Body of pancreas (tissue), 4 donors: ENCODE results near the gene GGA1. TPM values are rescaled to one million over a fixed set of nuclear protein-coding genes. Genes with fewer than 3 reads are reported as not detected.
A peak's percentile ranks its signal among the peaks of the same experiment; 100 is the strongest.
"Not testable (repeated sequence)": the region's sequence is repeated elsewhere in the genome, so short reads cannot be mapped to it uniquely, and the experiment has no call there.

Experiments used
- ATAC-seq: fragments of 150-250 bp; one replicate; pipeline ENCODE4 v1.9.1; 2016
- DNase-seq, 4 donors: peaks; one replicate each; pipeline ENCODE4 v3.0.0-alpha.2; 2019
- H3K27ac ChIP-seq, 4 donors: fragments of 200-600 bp; sonication (generic); 1 replicate in 3 of 4; 2 replicates in 1 of 4; pipeline versions ENCODE4 v1.5.1 to v1.6.1; 2016 to 2019; ENCODE audit warnings: mild to moderate bottlenecking in 1 of 4, mixed read lengths in 1 of 4, moderate library complexity in 1 of 4
- H3K27me3 ChIP-seq, 2 donors: fragments of 200-600 bp; sonication (generic); one replicate each; pipeline ENCODE4 v1.6.0; 2016; ENCODE audit warnings: mild to moderate bottlenecking in 1 of 2
- H3K36me3 ChIP-seq, 2 donors: fragments of 200-600 bp; sonication (generic); replicated peaks in 1 of 2; 2 replicates each; pipeline ENCODE4 v1.5.1; 2016; ENCODE audit warnings: low read depth in 2 of 2; ENCODE audit not compliant: insufficient read depth in 1 of 2
- H3K4me1 ChIP-seq: fragments of 200-600 bp; sonication (generic); one replicate; pipeline ENCODE4 v1.6.0; 2016
- H3K4me3 ChIP-seq, 2 donors: fragments of 200-600 bp; sonication (generic); 1 replicate in 1 of 2; 2 replicates in 1 of 2; pipeline ENCODE4 v1.5.1; 2016 to 2019
- H3K9me3 ChIP-seq, 3 donors: fragments of 200-600 bp; sonication (generic); 1 replicate in 2 of 3; 2 replicates in 1 of 3; pipeline ENCODE4 v1.5.1; 2016
- POLR2A ChIP-seq, 3 donors: fragments of 450-650 bp; IDR thresholded peaks; one replicate each; pipeline ENCODE4 v1.6.1; 2016; ENCODE audit warnings: antibody characterized with exemption in 3 of 3, mild to moderate bottlenecking in 2 of 3
- WGBS, 2 donors: methylation state at CpG; one replicate each; pipeline ENCODE4 v1.1.5; 2017; 5-methylcytosine and 5-hydroxymethylcytosine counted together
- intact Hi-C: fragments of 100-400 bp; cut with DNase I; formaldehyde crosslinking; loops from one replicate; pipeline ENCODE4 v1.15.1; 2023
- total RNA-seq, 2 donors: library from RNA; depleted of rRNA; stranded (reverse); fragments of >200 nt; gene quantifications; one replicate each; pipeline ENCODE4 v1.1.0, GENCODE V29; 2016
- TF ChIP-seq, protein P1 (sequence below), 7 experiments: fragments of 450-650 bp in 4 of 7; fragments of 200-600 bp in 3 of 7; sonication (generic) in 3 of 7; IDR thresholded peaks; one replicate each; pipeline ENCODE4 v1.5.1; 2016 to 2019; ENCODE audit warnings: antibody characterized with exemption in 7 of 7

Gene GGA1
- total RNA-seq, 2 donors from 2014 or later = 38.4 to 42.5 TPM

DNA sequence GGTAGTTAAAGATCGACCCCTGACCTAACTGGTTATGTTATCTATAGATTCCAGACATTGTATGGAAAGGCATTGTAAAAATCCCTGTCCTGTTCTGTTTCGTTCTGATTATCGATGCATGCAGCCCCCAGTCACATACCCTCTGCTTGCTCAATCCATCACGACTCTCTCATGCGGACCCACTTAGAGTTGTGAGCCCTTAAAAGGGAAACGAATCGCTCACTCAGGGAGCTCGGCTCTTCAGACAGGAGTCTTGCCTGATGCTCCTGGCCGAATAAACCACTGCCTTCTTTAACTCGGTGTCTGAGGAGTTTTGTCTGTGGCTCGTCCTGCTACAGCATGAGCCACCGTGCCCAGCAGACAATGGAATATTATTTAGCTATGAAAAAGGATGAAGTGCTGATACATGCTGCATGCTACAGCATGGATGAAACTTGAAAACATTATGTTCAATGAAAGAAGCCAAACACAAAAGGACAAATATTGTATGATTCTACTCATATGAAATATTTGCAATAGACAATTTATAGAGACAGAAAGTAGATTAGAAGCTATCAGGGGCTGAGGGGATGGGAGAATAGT, 16.7 kb upstream of the GGA1 start:
- peak overlapping the region in 3 of 4 donors; percentile 21 to 85 (median 46) for H3K27ac ChIP-seq
- peaks cover 41% of the 10 kb centered on the region for H3K4me1 ChIP-seq
- ATAC-seq (no peak), DNase-seq (no peak)
- intact Hi-C loops = no loop called here
- H3K36me3 ChIP-seq = no peaks in the 10 kb centered on the region
- no peak overlapping the region for H3K4me3 ChIP-seq
- H3K27me3 ChIP-seq = no peaks in the 10 kb centered on the region
- WGBS, 2 donors = 78 to 90% methylated on average over 12 of the region's 12 CpGs
- no peaks in the 10 kb centered on the region for H3K9me3 ChIP-seq
- no peak for TF ChIP-seq POLR2A (IDR thresholded peaks at IDR 0.05)
- TF ChIP-seq, protein P1, sequence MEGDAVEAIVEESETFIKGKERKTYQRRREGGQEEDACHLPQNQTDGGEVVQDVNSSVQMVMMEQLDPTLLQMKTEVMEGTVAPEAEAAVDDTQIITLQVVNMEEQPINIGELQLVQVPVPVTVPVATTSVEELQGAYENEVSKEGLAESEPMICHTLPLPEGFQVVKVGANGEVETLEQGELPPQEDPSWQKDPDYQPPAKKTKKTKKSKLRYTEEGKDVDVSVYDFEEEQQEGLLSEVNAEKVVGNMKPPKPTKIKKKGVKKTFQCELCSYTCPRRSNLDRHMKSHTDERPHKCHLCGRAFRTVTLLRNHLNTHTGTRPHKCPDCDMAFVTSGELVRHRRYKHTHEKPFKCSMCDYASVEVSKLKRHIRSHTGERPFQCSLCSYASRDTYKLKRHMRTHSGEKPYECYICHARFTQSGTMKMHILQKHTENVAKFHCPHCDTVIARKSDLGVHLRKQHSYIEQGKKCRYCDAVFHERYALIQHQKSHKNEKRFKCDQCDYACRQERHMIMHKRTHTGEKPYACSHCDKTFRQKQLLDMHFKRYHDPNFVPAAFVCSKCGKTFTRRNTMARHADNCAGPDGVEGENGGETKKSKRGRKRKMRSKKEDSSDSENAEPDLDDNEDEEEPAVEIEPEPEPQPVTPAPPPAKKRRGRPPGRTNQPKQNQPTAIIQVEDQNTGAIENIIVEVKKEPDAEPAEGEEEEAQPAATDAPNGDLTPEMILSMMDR (IDR thresholded peaks at IDR 0.05) = no peak

DNA sequence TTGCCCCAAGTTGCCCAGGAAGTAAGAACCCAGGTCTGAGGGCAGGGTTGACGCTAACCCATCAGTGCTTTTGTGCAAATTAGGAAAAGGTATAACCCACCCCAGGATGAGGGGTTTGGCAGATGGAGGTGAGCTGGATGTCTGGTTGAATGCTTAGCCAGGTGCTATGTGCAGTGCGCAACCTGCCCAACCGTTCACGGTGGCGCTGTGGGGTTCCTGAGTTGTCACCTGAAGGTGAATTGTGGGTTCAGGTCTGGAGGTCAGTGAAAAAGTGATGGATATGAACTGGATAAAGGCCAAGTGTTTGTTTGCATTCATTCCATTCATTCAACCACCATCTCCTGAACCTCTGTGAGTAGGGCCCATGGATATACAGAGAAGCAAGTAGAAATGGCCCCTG, 14.4 kb upstream of the GGA1 start:
- Histone ChIP-seq H3K36me3 (no peaks in the 10 kb centered on the region), H3K4me3 (no peak overlapping the region), H3K4me1 (peaks cover 28% of the 10 kb centered on the region), H3K9me3 (no peaks in the 10 kb centered on the region), H3K27me3 (no peaks in the 10 kb centered on the region), H3K27ac (no peak overlapping the region)
- intact Hi-C loops = no loop called here
- 80 to 84% methylated on average over 5 of the region's 5 CpGs for WGBS, 2 donors
- DNase-seq (no peak), ATAC-seq (no peak)
- no peak for TF ChIP-seq POLR2A (IDR thresholded peaks at IDR 0.05)

DNA sequence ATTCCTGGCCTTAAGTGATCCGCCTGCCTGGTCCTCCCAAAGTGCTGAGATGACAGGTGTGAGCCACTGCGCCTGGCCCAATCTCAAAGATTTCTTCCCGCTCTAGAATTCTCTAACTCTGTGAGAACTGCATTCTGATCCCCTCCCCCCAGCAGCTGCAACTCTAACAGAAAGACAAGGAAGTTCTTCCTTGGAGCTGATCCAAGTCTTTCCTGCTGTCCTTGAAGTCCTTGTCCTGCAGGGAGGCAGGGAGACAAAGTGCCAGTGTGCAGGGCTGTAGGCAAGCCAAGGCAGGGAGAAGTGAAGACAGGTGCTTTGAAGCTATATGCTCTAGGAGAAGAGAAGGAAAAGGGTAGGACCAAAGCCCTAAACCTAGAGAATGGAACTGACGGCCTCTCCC, 9.5 kb upstream of the GGA1 start:
- TF ChIP-seq, protein P1 (IDR thresholded peaks at IDR 0.05) = no peak
- no peak for TF ChIP-seq POLR2A (IDR thresholded peaks at IDR 0.05)
- Histone ChIP-seq H3K4me1 (peaks cover 24% of the 10 kb centered on the region), H3K9me3 (no peaks in the 10 kb centered on the region), H3K4me3 (no peak overlapping the region), H3K27ac (peak overlapping the region in 3 of 4 donors; percentile 13 to 46 (median 36)), H3K36me3 (no peaks in the 10 kb centered on the region), H3K27me3 (no peaks in the 10 kb centered on the region)
- intact Hi-C loops = no loop called here
- WGBS, 2 donors = 36 to 37% methylated on average over 4 of the region's 4 CpGs
- ATAC-seq (no peak), DNase-seq (peak in 3 of 4 donors; percentile 41 to 65 (median 45))

DNA sequence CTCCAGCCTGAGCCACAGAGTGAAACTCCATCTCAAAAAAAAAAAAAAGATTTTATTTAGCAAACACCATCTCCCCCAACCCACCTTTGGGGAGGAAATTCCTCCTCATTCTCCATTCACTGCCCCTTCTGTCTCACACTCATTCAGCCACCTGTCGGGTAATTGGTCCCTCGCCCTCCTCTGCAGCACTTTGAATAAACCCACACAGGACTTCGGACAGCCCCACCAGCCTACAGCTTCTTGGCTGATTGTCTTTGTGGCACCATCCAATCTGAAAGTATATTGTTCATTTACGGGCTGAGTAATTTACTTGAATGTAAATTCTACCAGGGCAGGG, 7.5 kb upstream of the GGA1 start:
- Histone ChIP-seq H3K27me3 (no peaks in the 10 kb centered on the region), H3K9me3 (no peaks in the 10 kb centered on the region), H3K27ac (peak overlapping the region; percentile 81 to 86 (median 82)), H3K4me1 (peaks cover 26% of the 10 kb centered on the region), H3K4me3 (no peak overlapping the region), H3K36me3 (no peaks in the 10 kb centered on the region)
- 5 to 18% methylated on average over 4 of the region's 4 CpGs for WGBS, 2 donors
- intact Hi-C loops = no loop called here
- no peak for DNase-seq
- TF ChIP-seq, protein P1 (IDR thresholded peaks at IDR 0.05) = no peak
- no peak for TF ChIP-seq POLR2A (IDR thresholded peaks at IDR 0.05)
- ATAC-seq = no peak

DNA sequence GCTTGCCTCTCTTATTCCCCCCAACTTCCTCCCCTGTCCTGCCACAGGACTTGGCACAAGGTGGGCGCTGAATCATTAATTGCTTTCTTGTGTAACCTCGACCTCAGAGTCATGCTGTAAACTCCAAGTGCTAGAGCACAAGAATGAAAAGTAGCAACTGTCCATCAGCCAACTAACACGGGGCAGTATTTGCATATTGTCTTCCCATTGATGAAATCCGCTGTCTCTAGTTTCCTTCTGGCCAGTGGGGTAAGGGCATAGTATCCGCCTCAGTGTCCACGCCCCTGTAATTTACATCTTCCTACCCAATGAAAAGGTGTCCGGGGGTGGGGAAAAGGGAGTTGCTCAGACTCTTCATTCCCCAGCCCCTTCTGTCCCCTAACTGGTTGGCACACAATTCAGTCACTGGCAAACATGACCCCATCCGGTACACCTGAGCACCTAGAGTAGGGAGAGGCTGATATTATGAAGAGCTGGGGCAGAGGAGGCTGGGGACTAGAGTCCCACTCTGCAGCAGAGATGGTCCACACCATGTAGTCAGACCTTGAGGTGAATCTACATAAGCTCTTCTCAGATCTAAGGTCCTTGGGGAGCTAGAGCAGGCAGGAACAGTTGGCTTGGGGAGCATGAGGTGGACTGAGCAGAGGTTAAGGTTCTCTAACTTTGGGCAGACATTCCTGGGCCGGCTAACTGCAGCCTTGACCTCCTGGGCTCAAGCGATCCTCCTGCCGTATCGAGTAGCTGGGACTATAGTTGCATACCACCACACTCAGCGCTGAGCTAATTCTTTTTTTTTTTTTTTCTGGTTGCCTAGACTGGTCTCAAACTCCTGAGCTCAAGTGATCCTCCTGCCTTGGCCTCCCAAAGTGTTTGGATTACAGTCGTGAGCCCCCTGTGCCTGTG, 6.8 kb upstream of the GGA1 start:
- Histone ChIP-seq H3K27me3 (no peaks in the 10 kb centered on the region), H3K4me1 (peaks cover 32% of the 10 kb centered on the region), H3K9me3 (no peaks in the 10 kb centered on the region), H3K36me3 (no peaks in the 10 kb centered on the region), H3K27ac (peak overlapping the region; percentile 82 to 89 (median 84)), H3K4me3 (no peak overlapping the region)
- TF ChIP-seq, protein P1 (IDR thresholded peaks at IDR 0.05) = no peak
- TF ChIP-seq POLR2A (IDR thresholded peaks at IDR 0.05) = peak in 2 of 3 donors; percentile 51 to 63
- WGBS, 2 donors = 15 to 29% methylated on average over 14 of the region's 14 CpGs
- DNase-seq (peak; percentile 82 to 94 (median 90)), ATAC-seq (peak; percentile 96)
- intact Hi-C loops = no loop called here

DNA sequence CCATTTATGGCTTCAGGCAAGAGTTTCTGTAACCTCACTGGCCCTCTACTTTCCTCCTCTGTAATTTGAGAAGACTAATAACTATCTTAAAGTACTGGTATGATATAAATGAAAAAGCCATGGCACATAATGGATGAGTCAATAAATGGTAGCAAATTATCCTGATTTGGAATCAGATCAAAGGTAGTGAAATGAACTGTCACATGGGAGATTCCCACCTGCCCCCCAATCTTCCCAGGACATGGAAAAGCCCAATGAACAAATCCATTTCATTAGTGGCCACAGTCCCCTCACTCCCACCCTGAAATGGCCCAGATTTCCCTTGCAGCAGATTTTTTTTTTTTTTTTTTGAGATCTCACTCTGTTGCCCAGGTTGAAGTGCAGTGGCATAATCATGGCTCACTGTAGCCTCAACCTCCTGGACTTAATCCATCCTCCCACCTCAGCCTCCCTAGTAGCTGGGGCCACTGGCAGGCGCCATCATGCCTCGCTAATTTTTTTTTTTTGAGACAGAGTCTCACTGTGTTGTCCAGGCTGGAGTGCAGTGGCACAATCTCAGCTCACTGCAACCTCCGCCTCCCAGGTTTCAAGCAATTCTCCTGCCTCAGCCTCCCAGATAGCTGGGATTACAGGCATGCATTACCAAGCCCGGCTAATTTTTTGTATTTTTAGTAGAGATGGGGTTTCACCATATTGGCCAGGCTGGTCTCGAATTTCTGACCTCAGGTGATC, 5.9 kb upstream of the GGA1 start:
- H3K4me3 ChIP-seq, DNase-seq, H3K36me3 ChIP-seq, H3K9me3 ChIP-seq, intact Hi-C loops, ATAC-seq, H3K27me3 ChIP-seq: not testable (repeated sequence)
- 89 to 93% methylated on average over 5 of the region's 5 CpGs for WGBS, 2 donors
- peaks cover 41% of the 10 kb centered on the region for H3K4me1 ChIP-seq
- peak overlapping the region in 3 of 4 donors; percentile 82 to 86 (median 82) for H3K27ac ChIP-seq
